ENCODE results near the gene CCDC89.
A peak's percentile ranks its signal among the peaks of the same experiment; 100 is the strongest.
"Not testable (repeated sequence)": the region's sequence is repeated elsewhere in the genome, so short reads cannot be mapped to it uniquely, and the experiment has no call there.

Gene CCDC89

GRCh38 chr11:85656777-85657176, 29.2 kb downstream of the CCDC89 start:
- no peak overlapping the region for H3K9ac ChIP-seq (ENCODE audit: low read length)
- no peak overlapping the region for H3K23ac ChIP-seq (ENCODE audit: low read length)
- H3K79me2 ChIP-seq (ENCODE audit: control insufficient read depth, insufficient read depth, low read length) = peaks cover 9% of the 10 kb centered on the region
- H2BK120ac ChIP-seq (ENCODE audit: low read depth, low read length) = no peak overlapping the region
- no peak overlapping the region for H4K8ac ChIP-seq (ENCODE audit: low read depth, low read length)
- H3K18ac ChIP-seq (ENCODE audit: low read length) = no peak overlapping the region
- no peaks in the 10 kb centered on the region for H3K27me3 ChIP-seq (ENCODE audit: insufficient read depth, low read length, poor library complexity)
- H3K4me2 ChIP-seq (ENCODE audit: low read length) = no peak overlapping the region
- H3K27ac ChIP-seq (ENCODE audit: low read depth, low read length) = no peak overlapping the region
- DNase-seq = no peak
- H3K4ac ChIP-seq (ENCODE audit: low read depth, low read length) = no peak overlapping the region
- peaks cover 2% of the 10 kb centered on the region for H3K79me1 ChIP-seq (ENCODE audit: low read length)
- no peaks in the 10 kb centered on the region for H3K36me3 ChIP-seq (ENCODE audit: control insufficient read depth, insufficient read depth, low read length)
- no peak overlapping the region for H3K4me3 ChIP-seq (ENCODE audit: low read length)
- no peak overlapping the region for H2BK5ac ChIP-seq (ENCODE audit: low read length)
- H3K56ac ChIP-seq (ENCODE audit: low read length) = no peak overlapping the region
- no peaks in the 10 kb centered on the region for H3K4me1 ChIP-seq (ENCODE audit: control insufficient read depth, low read depth, low read length)
- no peak overlapping the region for H4K5ac ChIP-seq (ENCODE audit: low read length)
- H2AK5ac ChIP-seq (ENCODE audit: low read length) = no peak overlapping the region
- no peak overlapping the region for H2BK15ac ChIP-seq (replicated peaks; ENCODE audit: low read depth)
- no CpG with 5 or more reads among the region's 1 CpG for WGBS (ENCODE audit: extremely low coverage, insufficient coverage, low lambda C conversion rate)

GRCh38 chr11:85654343-85654742, 31.7 kb downstream of the CCDC89 start:
- H4K5ac ChIP-seq (ENCODE audit: low read length); H3K36me3 ChIP-seq (ENCODE audit: control insufficient read depth, insufficient read depth, low read length); H3K4me2 ChIP-seq (ENCODE audit: low read length); H3K9ac ChIP-seq (ENCODE audit: low read length); H3K4me1 ChIP-seq (ENCODE audit: control insufficient read depth, low read depth, low read length); H3K4ac ChIP-seq (ENCODE audit: low read depth, low read length); H3K4me3 ChIP-seq (ENCODE audit: low read length); H3K79me1 ChIP-seq (ENCODE audit: low read length); H3K27ac ChIP-seq (ENCODE audit: low read depth, low read length); H3K56ac ChIP-seq (ENCODE audit: low read length); H2BK120ac ChIP-seq (ENCODE audit: low read depth, low read length); DNase-seq; H2BK15ac ChIP-seq (replicated peaks; ENCODE audit: low read depth); H3K27me3 ChIP-seq (ENCODE audit: insufficient read depth, low read length, poor library complexity); H3K23ac ChIP-seq (ENCODE audit: low read length); H3K79me2 ChIP-seq (ENCODE audit: control insufficient read depth, insufficient read depth, low read length); H4K8ac ChIP-seq (ENCODE audit: low read depth, low read length); H3K18ac ChIP-seq (ENCODE audit: low read length); H2BK5ac ChIP-seq (ENCODE audit: low read length); H2AK5ac ChIP-seq (ENCODE audit: low read length): not testable (repeated sequence)
- no CpG with 5 or more reads among the region's 4 CpGs for WGBS (ENCODE audit: extremely low coverage, insufficient coverage, low lambda C conversion rate)

GRCh38 chr11:85652786-85653447, 33.1 kb downstream of the CCDC89 start:
- Histone ChIP-seq H3K79me2 (ENCODE audit: control insufficient read depth, insufficient read depth, low read length) (no peaks in the 10 kb centered on the region), H3K4me3 (ENCODE audit: low read length) (no peak overlapping the region), H2AK5ac (ENCODE audit: low read length) (no peak overlapping the region), H2BK15ac (replicated peaks; ENCODE audit: low read depth) (no peak overlapping the region), H3K4me1 (ENCODE audit: control insufficient read depth, low read depth, low read length) (no peaks in the 10 kb centered on the region), H3K4ac (ENCODE audit: low read depth, low read length) (no peak overlapping the region), H3K36me3 (ENCODE audit: control insufficient read depth, insufficient read depth, low read length) (no peaks in the 10 kb centered on the region), H3K23ac (ENCODE audit: low read length) (no peak overlapping the region), H3K4me2 (ENCODE audit: low read length) (no peak overlapping the region), H3K79me1 (ENCODE audit: low read length) (peaks cover 2% of the 10 kb centered on the region), H3K56ac (ENCODE audit: low read length) (no peak overlapping the region), H2BK120ac (ENCODE audit: low read depth, low read length) (no peak overlapping the region), H4K5ac (ENCODE audit: low read length) (no peak overlapping the region), H3K9ac (ENCODE audit: low read length) (no peak overlapping the region), H4K8ac (ENCODE audit: low read depth, low read length) (no peak overlapping the region), H3K27me3 (ENCODE audit: insufficient read depth, low read length, poor library complexity) (no peaks in the 10 kb centered on the region), H3K18ac (ENCODE audit: low read length) (no peak overlapping the region), H2BK5ac (ENCODE audit: low read length) (no peak overlapping the region), H3K27ac (ENCODE audit: low read depth, low read length) (no peak overlapping the region)
- no CpG with 5 or more reads among the region's 3 CpGs for WGBS (ENCODE audit: extremely low coverage, insufficient coverage, low lambda C conversion rate)
- no peak for DNase-seq

GRCh38 chr11:85651118-85651517, 34.9 kb downstream of the CCDC89 start:
- Histone ChIP-seq H3K4me1 (ENCODE audit: control insufficient read depth, low read depth, low read length) (no peaks in the 10 kb centered on the region), H4K8ac (ENCODE audit: low read depth, low read length) (no peak overlapping the region), H3K36me3 (ENCODE audit: control insufficient read depth, insufficient read depth, low read length) (no peaks in the 10 kb centered on the region), H3K4ac (ENCODE audit: low read depth, low read length) (no peak overlapping the region), H3K4me2 (ENCODE audit: low read length) (no peak overlapping the region), H3K4me3 (ENCODE audit: low read length) (no peak overlapping the region), H4K5ac (ENCODE audit: low read length) (no peak overlapping the region), H3K9ac (ENCODE audit: low read length) (no peak overlapping the region), H3K79me1 (ENCODE audit: low read length) (no peaks in the 10 kb centered on the region), H3K27me3 (ENCODE audit: insufficient read depth, low read length, poor library complexity) (no peaks in the 10 kb centered on the region), H2AK5ac (ENCODE audit: low read length) (no peak overlapping the region), H3K18ac (ENCODE audit: low read length) (no peak overlapping the region), H2BK5ac (ENCODE audit: low read length) (no peak overlapping the region), H2BK15ac (replicated peaks; ENCODE audit: low read depth) (no peak overlapping the region), H3K23ac (ENCODE audit: low read length) (no peak overlapping the region), H2BK120ac (ENCODE audit: low read depth, low read length) (no peak overlapping the region), H3K56ac (ENCODE audit: low read length) (no peak overlapping the region), H3K79me2 (ENCODE audit: control insufficient read depth, insufficient read depth, low read length) (no peaks in the 10 kb centered on the region), H3K27ac (ENCODE audit: low read depth, low read length) (no peak overlapping the region)
- DNase-seq = no peak
- WGBS (ENCODE audit: extremely low coverage, insufficient coverage, low lambda C conversion rate) = no CpG with 5 or more reads among the region's 1 CpG

GRCh38 chr11:85647604-85648299, 38.2 kb downstream of the CCDC89 start, which contains the start of gene TMEM126A:
Gene TMEM126A, plus strand, starts transcription at chr11:85647967. Its CDS starts 2,289 bp downstream, at chr11:85650256.
- Histone ChIP-seq H3K23ac (ENCODE audit: low read length) (no peak within 1 kb of the TSS), H3K4me1 (ENCODE audit: control insufficient read depth, low read depth, low read length) (no peaks in the 10 kb centered on the region), H4K5ac (ENCODE audit: low read length) (peak within 1 kb of the TSS; percentile 99), H2BK5ac (ENCODE audit: low read length) (peak within 1 kb of the TSS; percentile 17), H2BK15ac (replicated peaks; ENCODE audit: low read depth) (no peak within 1 kb of the TSS), H3K4me2 (ENCODE audit: low read length) (peak within 1 kb of the TSS; percentile 71), H3K56ac (ENCODE audit: low read length) (peak within 1 kb of the TSS; percentile 92), H2AK5ac (ENCODE audit: low read length) (no peak within 1 kb of the TSS), H3K27ac (ENCODE audit: low read depth, low read length) (peak within 1 kb of the TSS; percentile 67), H3K4me3 (ENCODE audit: low read length) (peak within 1 kb of the TSS; percentile 80), H3K18ac (ENCODE audit: low read length) (no peak within 1 kb of the TSS), H4K8ac (ENCODE audit: low read depth, low read length) (no peak within 1 kb of the TSS), H3K4ac (ENCODE audit: low read depth, low read length) (no peak within 1 kb of the TSS), H3K79me2 (ENCODE audit: control insufficient read depth, insufficient read depth, low read length) (no peaks in the 10 kb centered on the region), H2BK120ac (ENCODE audit: low read depth, low read length) (no peak within 1 kb of the TSS), H3K9ac (ENCODE audit: low read length) (peak within 1 kb of the TSS; percentile 85), H3K36me3 (ENCODE audit: control insufficient read depth, insufficient read depth, low read length) (no peaks in the 10 kb centered on the region), H3K79me1 (ENCODE audit: low read length) (no peaks in the 10 kb centered on the region), H3K27me3 (ENCODE audit: insufficient read depth, low read length, poor library complexity) (no peaks in the 10 kb centered on the region)
- peak; percentile 98 for DNase-seq
- no CpG with 5 or more reads among the region's 33 CpGs for WGBS (ENCODE audit: extremely low coverage, insufficient coverage, low lambda C conversion rate)

Measured in mesendoderm (in vitro differentiated cells).